Eye (tissue), 1 donor: ENCODE measurements around the gene WDR27.
"Not testable (repeated sequence)": the region's sequence is repeated elsewhere in the genome, so short reads cannot be mapped to it uniquely, and the experiment has no call there.

Experiments used
- DNase-seq: peaks from one replicate; pipeline ENCODE4 v3.0.0-alpha.2; 2015

Gene WDR27

DNA sequence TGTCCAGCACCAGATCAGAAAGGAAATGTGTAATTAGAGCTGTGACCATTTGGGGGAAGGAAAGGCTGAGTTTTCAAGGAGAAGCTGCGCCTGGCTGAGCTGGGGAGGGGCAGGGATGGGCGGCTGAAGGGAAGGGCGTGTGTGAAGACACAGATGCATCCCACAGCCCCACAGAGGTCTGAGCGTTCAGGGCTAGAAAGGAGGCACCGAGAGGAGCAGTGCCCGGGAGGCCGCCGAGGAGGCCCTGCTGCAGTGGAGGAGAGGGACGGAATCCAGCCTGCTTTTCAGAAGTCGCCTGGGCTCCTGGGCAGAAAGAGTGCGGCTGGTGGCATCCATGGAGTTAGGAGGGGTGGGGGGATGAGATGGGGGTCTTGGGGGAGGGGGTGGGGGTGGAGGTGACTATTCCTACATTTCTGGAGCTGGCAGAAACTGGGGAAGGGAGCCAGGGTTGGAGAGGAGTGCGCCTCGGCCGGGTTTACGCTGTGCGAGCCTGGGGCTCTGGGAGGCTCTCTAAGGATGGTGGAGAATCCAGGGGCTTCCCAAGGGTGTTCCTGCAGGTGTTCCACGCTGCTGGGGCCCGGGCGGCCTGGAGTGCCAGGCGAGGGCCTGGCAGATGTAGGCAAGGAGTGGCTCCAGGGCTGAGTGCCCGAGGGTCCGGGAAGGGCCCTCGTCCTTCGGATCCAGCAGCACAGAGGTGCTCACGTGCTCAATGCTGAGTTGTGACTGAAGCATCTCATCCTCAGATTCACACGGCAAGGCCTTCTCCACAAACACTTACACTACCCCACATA is 41.8 kb downstream of the WDR27 start:
- no peak for DNase-seq

DNA sequence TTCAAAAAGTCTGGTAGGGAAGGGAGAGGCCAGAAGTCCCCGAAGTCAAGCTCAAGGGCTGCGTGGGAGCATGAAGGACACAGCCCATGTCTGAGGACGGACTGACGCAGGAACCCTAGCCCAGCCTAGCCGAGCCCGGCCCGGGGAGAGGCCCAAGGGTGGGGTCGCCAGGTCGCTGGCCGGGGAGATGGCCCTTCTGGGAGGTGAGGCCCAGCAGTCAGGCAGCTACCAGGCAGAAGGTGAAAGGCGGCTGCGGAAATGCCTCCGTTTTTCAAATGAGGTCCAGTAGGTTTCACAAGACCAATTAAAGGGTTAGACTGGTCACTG is 44.6 kb downstream of the WDR27 start:
- DNase-seq: no peak

DNA sequence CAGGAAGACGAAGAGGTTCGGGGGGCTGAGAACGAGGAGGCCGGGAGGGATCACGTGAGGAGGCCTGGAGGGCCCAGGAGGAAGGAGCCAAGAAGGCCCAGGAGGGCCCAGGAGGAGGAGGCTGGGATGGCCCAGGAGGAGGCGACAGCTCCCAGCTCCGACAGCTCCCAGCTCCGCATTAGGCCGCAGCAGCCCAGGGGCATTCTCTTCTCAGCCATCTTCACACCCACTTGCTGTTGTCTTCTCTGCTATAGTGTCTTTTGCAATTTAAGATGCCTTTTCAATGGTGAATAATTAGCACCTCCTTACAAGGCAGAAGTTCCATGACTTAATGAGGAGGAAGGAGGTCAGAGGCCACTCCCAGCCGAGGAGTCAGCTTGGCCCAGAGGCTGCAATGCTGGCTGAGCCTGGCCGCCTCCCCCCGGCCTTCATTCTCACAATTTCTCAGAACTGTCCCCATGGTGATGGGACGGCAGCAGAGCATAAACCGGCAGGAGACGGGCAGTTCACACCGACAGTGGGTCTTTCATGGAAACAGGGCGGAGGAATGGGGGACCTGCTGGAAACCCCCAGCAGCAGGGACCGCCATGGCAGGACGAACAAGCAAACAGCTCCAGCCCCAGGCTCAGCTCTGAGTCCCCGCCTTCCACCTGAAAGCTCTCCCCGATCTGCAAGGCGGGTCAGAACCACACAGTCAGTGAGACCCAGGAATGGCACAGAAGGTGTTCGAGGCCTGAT is 45.1 kb downstream of the WDR27 start:
- no peak for DNase-seq

DNA sequence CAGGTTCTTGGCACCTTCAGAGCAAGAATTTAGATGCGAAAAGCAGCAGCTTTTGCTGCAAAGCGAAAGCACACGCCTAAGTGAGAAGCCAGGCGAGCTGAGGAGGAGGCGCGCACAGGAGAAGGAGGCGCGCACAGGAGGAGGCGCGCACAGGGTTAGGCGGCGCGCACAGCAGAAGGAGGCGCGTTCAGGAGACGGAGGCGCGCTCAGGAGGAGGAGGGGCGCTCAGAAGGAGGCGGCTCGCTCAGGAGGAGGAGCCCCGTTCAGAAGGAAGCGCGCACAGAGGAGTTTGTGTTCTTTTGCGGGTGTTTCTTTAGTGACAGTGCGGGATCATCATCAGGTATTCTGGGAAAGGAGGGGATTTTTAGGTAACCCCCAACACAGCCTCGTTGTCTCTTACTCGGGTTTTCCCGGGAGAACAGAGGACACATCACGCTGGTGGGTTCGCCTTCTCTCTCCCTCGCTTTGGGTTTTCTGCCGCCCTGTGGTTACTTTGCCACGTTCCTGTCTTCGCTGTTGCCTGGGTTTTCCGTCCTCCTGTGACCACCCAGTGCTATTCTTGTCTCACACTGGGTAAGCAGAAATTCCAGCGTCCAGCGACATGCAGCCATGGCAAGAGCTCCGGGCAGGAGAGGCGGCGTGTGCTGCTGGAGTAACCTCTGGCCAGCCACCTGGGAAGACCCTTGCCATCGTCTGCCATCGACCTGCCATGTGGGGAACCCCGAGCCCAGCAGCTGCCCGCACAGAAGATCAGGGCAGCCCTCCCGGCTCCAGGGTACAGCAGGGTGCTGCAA is 47.0 kb downstream of the WDR27 start:
- peak; percentile 86 for DNase-seq

DNA sequence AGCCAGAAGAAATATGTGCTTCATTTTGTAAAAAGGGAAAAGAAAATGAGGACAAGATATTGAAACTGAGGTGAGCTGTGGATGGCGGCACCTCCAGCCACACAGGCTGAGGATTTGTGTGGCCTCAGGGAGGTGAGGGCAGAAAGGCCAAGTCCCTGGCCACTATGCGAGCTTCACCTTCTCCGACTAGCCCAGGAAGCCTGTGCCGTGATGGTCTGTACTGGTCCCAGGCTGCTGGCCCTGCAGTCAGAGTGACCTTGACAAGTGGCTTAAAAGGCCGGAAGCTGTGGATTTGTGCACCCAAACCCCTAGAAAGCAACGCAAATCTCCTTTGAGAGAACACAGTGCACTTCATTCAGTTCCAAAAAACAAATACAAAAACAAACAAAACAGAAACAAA is 48.1 kb downstream of the WDR27 start:
- no peak for DNase-seq

DNA sequence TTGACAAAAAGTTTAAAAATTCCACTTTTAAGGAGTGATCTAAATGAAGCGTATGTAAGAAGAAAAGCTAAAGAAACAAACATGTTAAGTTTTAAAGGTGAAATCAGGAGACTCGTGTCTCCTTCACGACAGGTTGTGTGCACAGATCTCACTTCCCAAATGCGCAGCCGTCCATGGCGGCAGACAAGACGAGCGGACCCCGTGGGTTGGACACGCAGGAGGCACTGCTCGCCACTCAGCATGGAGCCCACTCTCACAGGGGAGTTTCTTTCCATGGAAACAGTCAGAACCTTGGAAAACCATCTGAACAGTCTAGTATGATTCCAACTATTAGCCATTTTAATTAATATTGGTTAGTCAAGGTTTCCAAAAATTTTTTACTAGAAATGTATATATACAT is 48.9 kb downstream of the WDR27 start:
- no peak for DNase-seq

DNA sequence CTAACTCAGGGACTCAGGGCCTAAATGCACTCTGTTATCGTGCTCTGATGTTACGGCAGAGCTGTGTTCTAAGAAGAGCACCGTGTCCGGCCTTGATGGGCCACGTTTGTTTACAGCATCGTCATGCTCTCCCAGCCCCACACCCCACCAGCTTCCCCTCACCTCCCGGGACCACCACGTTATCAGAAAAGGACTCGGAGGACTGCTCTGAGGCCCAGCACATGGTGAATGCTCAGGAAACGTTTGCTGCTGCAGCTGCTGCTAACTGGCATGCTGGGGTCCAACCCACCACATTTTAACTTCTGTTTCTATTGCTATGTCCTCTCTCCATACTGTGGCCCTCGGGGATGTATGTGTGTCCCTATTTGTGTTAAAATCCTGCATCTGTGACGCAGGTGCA is 50.3 kb downstream of the WDR27 start:
- DNase-seq: no peak

DNA sequence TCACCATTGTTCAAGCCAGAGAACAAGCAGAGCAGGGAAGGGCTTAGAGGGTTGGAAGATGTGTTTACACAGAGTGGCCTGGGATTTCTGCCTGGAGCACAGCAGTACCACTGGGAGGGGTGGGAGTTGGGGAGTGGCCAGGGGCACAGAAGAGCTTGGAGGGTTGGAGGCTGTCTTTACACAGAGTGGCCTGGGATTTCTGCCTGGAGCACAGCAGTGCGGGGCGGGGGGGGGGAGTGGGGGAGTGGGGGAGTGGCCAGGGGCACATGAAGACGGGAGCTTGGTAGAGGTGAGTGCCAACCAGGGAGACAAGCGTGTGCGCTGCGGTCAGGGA is 50.9 kb downstream of the WDR27 start:
- no peak for DNase-seq

DNA sequence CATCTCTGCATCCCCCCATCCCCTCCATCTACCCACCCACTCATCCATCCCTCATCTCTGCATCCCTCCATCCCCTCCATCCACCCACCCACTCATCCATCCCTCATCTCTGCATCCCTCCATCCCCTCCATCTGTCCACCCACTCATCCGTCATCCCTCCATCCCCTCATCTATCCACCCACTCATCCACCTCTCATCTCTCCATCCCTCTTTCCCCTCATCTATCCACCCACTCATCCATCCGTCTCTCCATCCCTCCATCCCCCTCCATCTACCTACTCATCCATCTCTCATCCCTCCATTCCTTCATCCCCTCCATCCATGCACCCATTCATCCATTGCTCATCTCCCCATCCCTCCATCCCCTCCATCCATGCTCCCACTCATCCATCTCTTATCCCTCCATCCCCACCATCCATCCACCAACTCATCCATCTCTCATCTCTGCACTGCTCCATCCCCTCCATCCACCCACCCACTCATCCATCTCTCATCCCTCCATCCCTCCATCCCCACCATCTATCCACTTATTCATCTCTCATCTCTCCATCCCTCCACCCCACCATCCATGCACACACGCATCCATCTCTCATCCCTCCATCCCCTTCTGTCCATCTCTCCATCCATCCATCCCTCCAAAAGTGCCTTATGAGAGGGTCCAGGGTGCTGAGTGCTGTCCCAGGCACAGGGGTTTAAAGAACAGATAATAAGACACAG is 51.4 kb downstream of the WDR27 start:
- DNase-seq: no peak

DNA sequence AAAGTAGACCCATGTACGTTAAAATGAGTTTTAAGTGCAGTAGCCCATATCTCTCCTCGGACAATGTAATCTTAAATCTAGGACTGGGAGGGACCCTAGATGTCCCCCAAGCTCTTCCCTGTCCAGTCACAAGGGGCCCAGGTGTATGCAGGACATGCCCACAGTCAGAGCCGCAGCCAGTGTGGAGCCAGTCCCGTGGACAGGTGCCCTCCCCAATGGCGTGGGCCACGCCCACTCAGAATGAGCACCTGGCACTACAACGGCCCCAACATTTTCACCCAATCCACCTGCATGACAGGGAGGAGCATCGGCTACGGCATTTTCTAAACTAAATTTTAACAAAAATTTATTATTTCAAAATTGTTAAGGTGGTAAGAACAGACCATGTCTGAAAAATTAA is 53.2 kb downstream of the WDR27 start:
- DNase-seq: no peak

DNA sequence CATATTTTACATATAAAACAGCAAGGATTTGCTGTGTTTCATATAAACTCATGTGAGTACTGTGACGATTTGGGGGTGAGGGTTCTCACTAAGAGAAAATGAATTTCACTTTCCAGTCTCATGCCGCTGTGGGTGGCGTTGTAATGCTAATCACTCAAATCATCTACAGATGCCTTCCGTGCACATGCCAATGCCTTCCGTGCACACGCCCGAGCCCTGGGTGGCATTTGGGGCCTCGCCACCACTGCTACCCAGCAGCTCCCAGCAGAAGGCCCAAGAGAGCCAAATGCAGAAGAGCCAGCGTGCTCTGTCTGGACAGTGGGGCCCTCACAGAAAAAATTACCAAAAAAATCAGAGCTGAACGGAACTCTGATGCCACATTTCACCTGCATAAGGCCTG is 53.7 kb downstream of the WDR27 start:
- DNase-seq: no peak

DNA sequence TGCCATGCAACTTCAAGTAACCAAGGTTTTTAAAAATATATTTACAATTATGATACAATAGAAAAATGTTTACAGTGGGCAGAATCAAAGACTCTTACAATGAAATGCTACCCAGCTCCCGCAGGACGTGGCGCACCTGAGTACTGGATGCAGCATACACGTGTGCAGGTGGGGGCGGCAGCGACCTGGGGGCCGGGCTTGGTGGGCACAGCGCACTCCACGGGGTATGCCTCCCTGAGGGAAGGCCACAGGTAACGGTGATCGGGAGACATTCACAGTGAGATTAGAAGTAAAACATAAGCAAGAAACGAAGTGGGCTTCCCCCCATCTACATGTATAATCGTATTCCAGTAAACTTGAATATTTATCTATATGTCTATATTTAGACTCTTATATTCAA is 54.2 kb downstream of the WDR27 start:
- no peak for DNase-seq

DNA sequence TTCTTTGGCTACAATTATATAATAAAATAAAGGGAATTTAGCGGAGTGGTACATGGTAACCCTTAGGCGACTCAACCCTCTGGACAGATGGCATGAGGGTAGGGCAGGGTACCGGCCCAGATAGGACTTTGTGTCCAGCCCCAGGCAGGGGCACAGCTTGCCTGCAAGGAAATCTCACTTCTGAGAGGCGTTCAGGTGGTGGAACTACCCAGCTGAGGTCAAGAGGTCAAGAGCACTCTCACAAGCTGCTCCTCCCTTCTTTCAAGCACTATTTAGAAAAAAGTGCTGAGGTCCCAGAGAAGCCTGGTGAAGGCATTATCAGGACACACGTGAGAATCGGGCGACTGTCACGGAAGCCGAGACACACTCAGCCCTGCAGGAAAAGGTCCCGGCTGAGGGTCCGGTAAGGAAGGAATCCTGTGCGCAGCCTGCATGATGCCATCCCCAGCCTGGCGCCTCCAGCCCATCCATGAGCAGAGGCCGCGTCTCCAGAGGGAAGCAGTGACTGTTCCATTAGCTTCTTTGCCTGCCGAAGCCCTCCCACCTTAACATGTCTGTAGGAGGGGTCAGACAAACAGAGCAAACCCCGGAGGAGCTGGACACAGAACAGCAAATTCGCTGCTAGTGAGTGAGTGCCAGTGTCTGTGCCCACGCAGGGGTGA is 54.8 kb downstream of the WDR27 start:
- no peak for DNase-seq

DNA sequence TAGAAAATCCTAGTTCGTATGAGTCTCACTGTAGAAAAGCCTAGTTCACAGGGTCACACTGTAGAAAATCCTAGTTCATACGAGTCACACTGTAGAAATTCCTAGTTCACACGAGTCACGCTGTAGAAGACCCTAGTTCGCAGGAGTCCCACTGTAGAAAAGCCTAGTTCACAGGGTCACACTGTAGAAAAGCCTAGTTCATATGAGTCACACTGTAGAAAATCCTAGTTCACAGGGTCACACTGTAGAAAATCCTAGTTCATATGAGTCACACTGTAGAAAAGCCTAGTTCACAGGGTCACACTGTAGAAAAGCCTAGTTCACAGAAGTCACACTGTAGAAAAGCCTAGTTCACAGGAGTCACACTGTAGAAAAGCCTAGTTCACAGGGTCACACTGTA is 56.4 kb downstream of the WDR27 start:
- not testable (repeated sequence) for DNase-seq

DNA sequence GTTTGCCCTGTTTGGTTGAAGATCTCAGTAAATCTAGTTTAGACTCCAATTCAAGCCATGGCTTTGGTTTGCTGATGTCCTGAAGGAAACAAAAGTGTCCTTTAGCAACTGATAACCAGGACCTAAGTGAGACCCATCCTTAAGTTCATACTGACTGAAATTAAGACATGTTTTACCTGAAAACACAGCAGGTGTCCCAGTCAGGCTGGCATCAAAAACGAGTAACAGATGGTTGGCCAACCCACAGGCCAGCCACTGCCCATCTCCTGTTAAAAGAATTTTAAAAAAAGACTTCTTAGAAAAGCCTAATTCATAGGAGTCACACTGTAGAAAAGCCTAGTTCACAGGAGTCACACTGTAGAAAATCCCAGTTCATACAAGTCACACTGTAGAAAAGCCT is 58.3 kb downstream of the WDR27 start:
- no peak for DNase-seq

DNA sequence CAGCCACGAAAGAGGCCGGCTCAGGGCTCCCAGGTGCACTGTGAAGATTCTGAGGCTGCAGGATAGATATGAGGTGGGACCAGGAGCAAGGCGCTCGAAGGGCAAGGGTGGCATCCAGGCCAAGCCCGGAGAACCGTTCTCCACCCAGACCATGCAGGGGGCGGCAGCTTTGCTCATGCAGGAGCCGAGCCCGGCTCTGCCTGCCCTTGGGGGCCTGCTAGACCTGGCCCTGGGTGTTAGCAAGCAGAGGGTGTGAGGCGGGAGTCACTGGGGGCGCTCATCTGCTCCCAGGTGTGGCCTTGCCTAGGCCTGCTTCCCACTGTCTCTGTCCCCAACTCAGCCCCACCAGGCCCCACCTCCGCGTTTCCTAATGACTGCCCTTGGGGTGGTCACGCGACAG is 59.4 kb downstream of the WDR27 start:
- no peak for DNase-seq

DNA sequence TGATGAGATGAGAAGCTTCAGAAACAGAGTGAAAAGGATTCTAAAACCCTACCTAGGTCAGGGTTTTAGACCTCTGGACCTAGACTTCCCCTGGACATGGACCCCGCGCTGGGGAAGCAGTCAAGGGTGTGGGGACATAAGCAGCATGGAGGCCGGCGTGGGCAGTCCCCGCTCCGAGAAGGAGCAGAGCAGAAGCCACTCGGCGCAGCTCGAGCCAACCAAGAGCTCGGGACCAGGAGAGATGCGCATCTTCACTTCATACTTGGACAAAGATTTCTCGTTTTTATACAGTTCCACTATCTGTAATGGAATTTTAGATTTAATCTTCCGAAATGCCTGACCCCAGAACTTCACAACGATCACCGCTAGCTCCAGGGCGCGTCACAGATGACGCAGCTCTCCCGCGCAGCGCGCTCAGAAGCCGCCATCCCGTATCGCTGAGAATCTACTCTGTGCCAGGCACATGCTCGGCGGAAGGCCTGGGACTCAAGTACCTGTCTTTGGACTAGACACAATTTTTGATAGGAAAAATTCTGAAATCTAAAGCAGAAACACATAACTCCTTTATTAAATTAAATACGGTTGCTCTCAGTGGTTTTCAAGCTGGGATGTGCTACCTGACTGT is 60.3 kb downstream of the WDR27 start:
- DNase-seq: no peak

DNA sequence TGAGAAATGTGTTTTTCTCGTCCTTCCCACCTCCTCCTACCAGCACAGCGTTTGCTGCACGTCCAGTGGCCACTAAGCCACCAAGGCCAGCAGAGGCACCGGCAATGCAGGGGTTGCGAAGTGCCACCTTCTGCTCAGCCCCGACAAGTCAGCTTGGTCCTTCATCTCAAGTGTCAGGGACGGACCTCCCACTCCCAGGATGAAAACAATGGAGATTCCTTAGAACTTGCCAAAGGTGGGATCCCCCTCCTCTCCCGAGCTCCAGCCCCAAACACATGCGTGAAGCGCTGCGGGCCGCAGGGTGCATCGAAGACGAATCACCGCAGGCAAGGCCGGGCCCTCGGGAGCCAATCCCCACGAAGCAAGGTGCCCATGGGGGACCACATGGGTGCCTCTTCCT is 60.8 kb downstream of the WDR27 start:
- DNase-seq: no peak

DNA sequence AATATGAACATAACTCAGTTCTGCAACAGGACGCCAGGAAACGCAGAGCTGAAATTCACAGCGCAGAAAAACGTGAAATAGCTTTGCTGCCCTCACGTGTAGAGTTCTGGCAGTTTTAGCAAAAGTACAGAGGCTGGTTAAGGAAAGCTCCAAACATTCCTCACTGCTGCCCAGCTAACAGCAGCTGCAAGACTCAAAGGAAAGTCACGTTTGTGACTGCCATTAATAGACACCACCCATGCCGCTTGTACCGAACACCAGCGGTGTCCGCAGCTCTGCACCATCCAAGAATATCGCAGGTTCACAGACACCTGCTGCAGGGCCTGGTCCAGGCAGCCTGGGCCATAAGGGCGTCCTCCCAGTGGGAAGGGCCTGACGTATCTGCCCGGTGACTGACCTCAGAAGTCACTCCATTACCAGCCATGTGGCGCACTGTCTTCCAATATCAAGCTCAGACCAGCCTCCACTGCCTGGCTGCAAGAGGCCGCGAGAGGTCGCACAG is 61.4 kb downstream of the WDR27 start:
- DNase-seq: peak; percentile 33

DNA sequence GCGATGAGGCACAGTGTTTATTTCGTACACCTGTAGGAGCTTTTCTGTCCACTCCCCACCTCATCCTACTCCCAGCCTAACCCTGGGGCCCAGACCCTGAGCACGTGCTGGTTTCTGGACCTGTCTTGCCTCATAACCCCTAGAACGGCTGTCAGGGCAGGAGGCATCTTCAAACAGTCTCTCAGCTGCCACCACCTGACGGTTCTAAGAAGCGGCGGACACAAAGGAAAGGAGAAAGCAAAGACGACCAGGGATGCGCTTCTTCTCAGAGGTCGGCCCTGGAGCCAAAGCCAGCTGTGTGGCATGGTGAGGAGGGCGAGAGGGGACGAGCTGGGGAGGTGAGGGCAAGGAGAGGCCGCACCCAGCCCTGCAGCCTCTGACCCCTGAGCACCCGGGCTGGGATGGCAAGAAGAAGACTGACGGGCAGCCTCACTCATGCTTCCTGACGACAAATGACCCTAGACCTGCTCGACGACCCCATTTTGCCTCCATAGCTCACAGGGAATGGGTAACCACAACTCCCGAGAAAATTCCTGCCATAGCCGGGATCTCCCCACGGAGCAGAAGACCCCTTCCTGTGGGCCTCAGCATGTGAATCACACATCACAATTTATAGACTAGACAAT is 62.1 kb downstream of the WDR27 start:
- DNase-seq: no peak

DNA sequence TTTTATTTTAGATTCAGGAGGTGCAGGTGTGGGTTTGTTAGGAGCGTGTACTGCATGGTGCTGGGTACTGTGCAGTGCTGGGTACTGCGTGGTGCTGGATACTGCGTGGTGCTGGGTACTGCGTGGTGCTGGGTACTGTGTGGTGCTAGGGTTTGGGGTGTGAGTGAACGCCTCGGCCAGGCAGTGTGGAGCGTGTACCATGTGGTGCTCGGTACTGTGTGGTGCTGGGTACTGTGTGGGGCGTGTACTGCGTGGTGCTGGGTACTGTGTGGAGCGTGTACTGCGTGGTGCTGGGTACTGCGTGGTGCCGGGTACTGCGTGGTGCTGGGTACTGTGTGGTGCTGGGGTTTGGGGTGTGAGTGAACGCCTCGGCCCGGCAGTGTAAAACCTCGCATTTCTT is 62.9 kb downstream of the WDR27 start:
- no peak for DNase-seq

DNA sequence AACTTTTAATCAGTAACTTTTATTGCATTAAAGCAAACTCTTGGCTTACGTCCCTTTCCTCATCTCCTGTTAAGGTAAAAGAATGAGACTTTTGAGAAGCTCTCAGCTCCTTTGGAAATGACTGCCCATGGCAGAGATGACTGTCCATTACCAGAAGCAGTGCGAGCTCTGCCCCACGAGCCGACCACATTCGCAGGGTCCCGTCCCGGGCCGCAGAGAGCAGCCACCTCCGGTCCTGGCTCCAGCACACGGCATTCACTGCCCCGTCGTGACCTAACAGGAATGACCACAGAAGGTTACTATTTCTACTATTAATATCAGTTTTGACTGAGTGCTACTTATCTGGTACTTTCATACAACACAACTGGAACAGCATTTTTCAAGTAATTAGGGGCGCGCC is 63.4 kb downstream of the WDR27 start:
- DNase-seq: no peak
